GM12875 (cell line): ENCODE data around the gene NR3C2.

ENCODE experiments used
- H3K4me3 ChIP-seq: one replicate; pipeline ENCODE4 v1.5.1; 2011; ENCODE audit warnings: low read depth, low read length, control low read depth
- CTCF ChIP-seq: IDR thresholded peaks from 2 replicates; pipeline ENCODE4 v1.5.1; 2011; ENCODE audit warnings: low read depth, mild to moderate bottlenecking, control low read depth, inconsistent platforms, low read length, moderate library complexity, borderline replicate concordance; ENCODE audit not compliant: insufficient read depth

NR3C2 gene

GRCh38 chr4:148436512-148436911, 5.7 kb downstream of the NR3C2 start:
- no peak overlapping the region for H3K4me3 ChIP-seq
- TF ChIP-seq CTCF: no peak

- TF ChIP-seq CTCF: no peak
- H3K4me3 ChIP-seq: no peak overlapping the region
Measured at GRCh38 chr4:148435654-148436406, 6.4 kb downstream of the NR3C2 start.

GRCh38 chr4:148434075-148434773, 8.0 kb downstream of the NR3C2 start:
- TF ChIP-seq CTCF: no peak

GRCh38 chr4:148431401-148431800, 10.8 kb downstream of the NR3C2 start:
- no peak for TF ChIP-seq CTCF
- no peak overlapping the region for H3K4me3 ChIP-seq

More at GRCh38 chr4:148434075-148434773, 8.0 kb downstream of the NR3C2 start:
- H3K4me3 ChIP-seq: no peak overlapping the region

- no peak overlapping the region for H3K4me3 ChIP-seq
- TF ChIP-seq CTCF: no peak
Measured at GRCh38 chr4:148430854-148431253, 11.4 kb downstream of the NR3C2 start.

GRCh38 chr4:148429206-148429605, 13.0 kb downstream of the NR3C2 start:
- TF ChIP-seq CTCF: no peak
- no peak overlapping the region for H3K4me3 ChIP-seq

- no peak for TF ChIP-seq CTCF
- no peak overlapping the region for H3K4me3 ChIP-seq
Measured at GRCh38 chr4:148426643-148427042, 15.6 kb downstream of the NR3C2 start.
